Suprapubic skin (tissue), 4 donors: ENCODE measurements around the gene DDX28.

ENCODE experiments used
- EP300 ChIP-seq: sonication (generic); formaldehyde crosslinking; IDR thresholded peaks from one replicate; pipeline ENCODE4 v1.6.1; 2017; ENCODE audit warnings: antibody characterized with exemption
- POLR2AphosphoS5 ChIP-seq, 3 donors: sonication (generic); formaldehyde crosslinking; IDR thresholded peaks; one replicate each; pipeline ENCODE4 v1.6.1; 2017; ENCODE audit warnings: antibody characterized with exemption in 3 of 3
- TF ChIP-seq, protein P1 (sequence below), 2 donors: fragments of 200-600 bp in 1 of 2; fragments of 450-650 bp in 1 of 2; sonication (generic) in 1 of 2; IDR thresholded peaks; one replicate each; pipeline ENCODE4 v1.5.1; 2016 to 2019; ENCODE audit warnings: antibody characterized with exemption in 2 of 2, mild to moderate bottlenecking in 1 of 2, moderate library complexity in 1 of 2

DNA sequence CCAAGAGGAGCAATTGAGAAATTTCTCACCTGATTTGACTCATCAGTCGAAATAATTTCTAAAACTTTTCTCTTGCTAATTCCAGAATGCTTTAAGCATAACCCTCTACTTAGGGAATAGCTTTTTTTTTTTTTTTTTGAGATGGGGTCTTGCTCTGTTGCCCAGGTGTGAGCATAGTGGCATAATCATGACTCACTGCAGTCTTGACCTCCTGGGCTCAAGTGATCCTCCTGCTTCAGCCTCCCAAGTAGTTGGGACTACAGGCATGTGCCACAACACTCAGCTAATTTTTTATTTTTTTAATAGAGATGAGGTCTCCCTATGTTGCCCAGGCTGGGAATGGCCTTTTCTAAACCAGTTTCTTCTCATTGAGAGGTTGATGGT lies 48.5 kb upstream of the DDX28 start:
- TF ChIP-seq POLR2AphosphoS5 (IDR thresholded peaks at IDR 0.05) = no peak
- TF ChIP-seq, protein P1, sequence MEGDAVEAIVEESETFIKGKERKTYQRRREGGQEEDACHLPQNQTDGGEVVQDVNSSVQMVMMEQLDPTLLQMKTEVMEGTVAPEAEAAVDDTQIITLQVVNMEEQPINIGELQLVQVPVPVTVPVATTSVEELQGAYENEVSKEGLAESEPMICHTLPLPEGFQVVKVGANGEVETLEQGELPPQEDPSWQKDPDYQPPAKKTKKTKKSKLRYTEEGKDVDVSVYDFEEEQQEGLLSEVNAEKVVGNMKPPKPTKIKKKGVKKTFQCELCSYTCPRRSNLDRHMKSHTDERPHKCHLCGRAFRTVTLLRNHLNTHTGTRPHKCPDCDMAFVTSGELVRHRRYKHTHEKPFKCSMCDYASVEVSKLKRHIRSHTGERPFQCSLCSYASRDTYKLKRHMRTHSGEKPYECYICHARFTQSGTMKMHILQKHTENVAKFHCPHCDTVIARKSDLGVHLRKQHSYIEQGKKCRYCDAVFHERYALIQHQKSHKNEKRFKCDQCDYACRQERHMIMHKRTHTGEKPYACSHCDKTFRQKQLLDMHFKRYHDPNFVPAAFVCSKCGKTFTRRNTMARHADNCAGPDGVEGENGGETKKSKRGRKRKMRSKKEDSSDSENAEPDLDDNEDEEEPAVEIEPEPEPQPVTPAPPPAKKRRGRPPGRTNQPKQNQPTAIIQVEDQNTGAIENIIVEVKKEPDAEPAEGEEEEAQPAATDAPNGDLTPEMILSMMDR (IDR thresholded peaks at IDR 0.05) = no peak
- TF ChIP-seq EP300 = no peak
